WTC11 (cell line): ENCODE results near the gene CHIA.

Experiments used
- CDX4 ChIP-seq: fragments of 250-450 bp; sonication (Bioruptor Pico); IDR thresholded peaks from 2 replicates; pipeline ENCODE4 v1.9.0; 2021; ENCODE audit warnings: moderate library complexity, mild to moderate bottlenecking, inconsistent platforms, borderline replicate concordance
- CTCF ChIP-seq: fragments of 200-600 bp; IDR thresholded peaks from 2 replicates; pipeline ENCODE4 v1.8.0; 2022; ENCODE audit warnings: antibody characterized with exemption
- ELF4 ChIP-seq: sonication (generic); formaldehyde crosslinking; IDR thresholded peaks from 2 replicates; pipeline ENCODE4 v1.8.1; 2022; ENCODE audit warnings: low read depth, mild to moderate bottlenecking, moderate library complexity, missing genetic modification reagents
- FOXP1 ChIP-seq: sonication (generic); formaldehyde crosslinking; IDR thresholded peaks from 2 replicates; pipeline ENCODE4 v1.8.0; 2022; ENCODE audit warnings: missing genetic modification reagents, mild to moderate bottlenecking, moderate library complexity, borderline replicate concordance
- IRF2 ChIP-seq: sonication (generic); formaldehyde crosslinking; IDR thresholded peaks from 2 replicates; pipeline ENCODE4 v1.8.0; 2022; ENCODE audit warnings: low read depth, missing genetic modification reagents, borderline replicate concordance
- MAX ChIP-seq: sonication (generic); formaldehyde crosslinking; IDR thresholded peaks from 2 replicates; pipeline ENCODE4 v1.8.0; 2022; ENCODE audit warnings: mild to moderate bottlenecking, missing genetic modification reagents
- MYBL2 ChIP-seq: sonication (generic); formaldehyde crosslinking; IDR thresholded peaks from 2 replicates; pipeline ENCODE4 v1.8.1; 2023; ENCODE audit warnings: mild to moderate bottlenecking, moderate library complexity, missing genetic modification reagents
- TCF7 ChIP-seq: sonication (generic); formaldehyde crosslinking; IDR thresholded peaks from 2 replicates; pipeline ENCODE4 v1.8.0; 2022; ENCODE audit warnings: mild to moderate bottlenecking, low read depth, missing genetic modification reagents, moderate library complexity
- TEAD4 ChIP-seq: sonication (generic); formaldehyde crosslinking; IDR thresholded peaks from 2 replicates; pipeline ENCODE4 v1.8.0; 2022; ENCODE audit warnings: mild to moderate bottlenecking, missing genetic modification reagents
- ZNF232 ChIP-seq: sonication (generic); formaldehyde crosslinking; IDR thresholded peaks from 2 replicates; pipeline ENCODE4 v1.8.0; 2022; ENCODE audit warnings: mild to moderate bottlenecking, missing genetic modification reagents

- TF ChIP-seq CTCF (no peak), MAX (CRISPR knock-in tag) (no peak), TCF7 (CRISPR knock-in tag) (no peak), FOXP1 (CRISPR knock-in tag) (no peak), CDX4 (CRISPR knock-in tag) (no peak), ZNF232 (CRISPR knock-in tag) (no peak), ELF4 (no peak), TEAD4 (CRISPR knock-in tag) (no peak), MYBL2 (CRISPR knock-in tag) (no peak), IRF2 (CRISPR knock-in tag) (no peak)
These were observed 33.5 kb upstream of the CHIA start for GRCh38 chr1:111256988-111257658.
